ENCODE data around the gene IER5L. TPM values are rescaled to one million over a fixed set of nuclear protein-coding genes. Genes with fewer than 3 reads are reported as not detected.
A peak's percentile ranks its signal among the peaks of the same experiment; 100 is the strongest.

The IER5L gene
- total and polyA plus RNA-seq, 4 donors: 5.9 to 17.5 (median 9.0) TPM

- Histone ChIP-seq H3K4me3 (ENCODE audit: low read depth, low read length) (no peak overlapping the region), H3K4me1 (ENCODE audit: control insufficient read depth, insufficient read depth, low read length) (peaks cover 66% of the 10 kb centered on the region), H3K36me3 (ENCODE audit: control insufficient read depth, insufficient read depth, low read length) (peaks cover 77% of the 10 kb centered on the region), H3K27ac (ENCODE audit: low read depth, low read length) (peak overlapping the region; percentile 96), H3K27me3 (ENCODE audit: control insufficient read depth, insufficient read depth, low read length) (no peaks in the 10 kb centered on the region), H3K9me3 (ENCODE audit: control insufficient read depth, insufficient read depth, low read length) (no peaks in the 10 kb centered on the region)
- WGBS (ENCODE audit: insufficient coverage): 73% methylated on average over 2 of the region's 2 CpGs
- no peak for DNase-seq (ENCODE audit: low read depth in 4 of 6, low spot score in 6 of 6)
Measured at GRCh38 chr9:129145316-129145715, 32.7 kb downstream of the IER5L start.

DNA sequence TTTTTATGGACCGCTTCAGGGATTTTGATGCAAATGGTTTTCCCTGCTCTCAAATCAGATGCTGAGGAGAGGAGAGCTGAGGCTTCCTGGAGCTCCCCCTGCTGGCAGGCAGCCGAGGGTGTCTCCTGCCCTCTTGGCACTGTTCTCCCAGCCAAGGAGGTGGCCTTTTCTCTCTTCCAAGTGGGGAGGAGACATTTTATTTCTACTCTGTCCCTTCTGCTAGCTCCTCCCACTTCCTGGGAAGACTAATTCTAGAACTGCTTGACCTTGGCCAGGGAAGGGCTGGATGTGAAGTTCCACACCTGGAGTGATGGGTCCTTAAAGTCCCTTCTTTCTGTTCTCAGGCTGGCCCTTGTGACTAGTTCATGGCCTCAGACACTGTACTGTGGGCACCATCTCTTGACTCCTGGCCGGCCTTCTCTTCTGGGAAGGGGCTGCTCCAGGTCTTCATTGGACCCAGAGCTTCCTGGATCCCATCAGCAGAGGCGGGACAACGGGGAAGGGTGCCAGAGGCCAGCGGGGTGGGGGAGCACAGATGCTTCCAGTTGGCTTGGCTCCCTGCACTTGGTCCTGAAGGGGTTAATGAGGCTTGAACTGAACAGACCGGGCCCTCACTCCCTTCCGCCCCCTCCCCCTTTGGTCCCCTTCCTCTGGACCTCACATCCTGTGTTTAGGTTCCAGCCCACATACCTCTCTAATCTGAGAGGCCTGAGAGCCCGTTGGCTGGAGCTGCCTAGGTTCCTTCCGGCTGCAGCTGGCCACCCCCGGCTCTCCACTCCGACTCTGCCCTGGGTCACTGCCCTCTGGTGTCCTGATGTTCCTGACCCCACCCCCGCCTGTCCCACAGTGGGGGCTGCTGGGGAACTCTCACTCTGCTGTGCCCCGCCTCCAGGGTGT, 34.8 kb downstream of the IER5L start:
- DNase-seq (ENCODE audit: low read depth in 4 of 6, low spot score in 6 of 6): peak in 2 of 6 donors; percentile 82 to 90
- 48% methylated on average over 13 of the region's 14 CpGs for WGBS (ENCODE audit: insufficient coverage)
- Histone ChIP-seq H3K27ac (ENCODE audit: low read depth, low read length) (peak overlapping the region; percentile 100), H3K9me3 (ENCODE audit: control insufficient read depth, insufficient read depth, low read length) (no peaks in the 10 kb centered on the region), H3K4me3 (ENCODE audit: low read depth, low read length) (no peak overlapping the region), H3K27me3 (ENCODE audit: control insufficient read depth, insufficient read depth, low read length) (no peaks in the 10 kb centered on the region), H3K36me3 (ENCODE audit: control insufficient read depth, insufficient read depth, low read length) (peaks cover 65% of the 10 kb centered on the region), H3K4me1 (ENCODE audit: control insufficient read depth, insufficient read depth, low read length) (peaks cover 86% of the 10 kb centered on the region)

- peak in 1 of 6 donors; percentile 50 for DNase-seq (ENCODE audit: low read depth in 4 of 6, low spot score in 6 of 6)
- Histone ChIP-seq H3K4me1 (ENCODE audit: control insufficient read depth, insufficient read depth, low read length) (peaks cover 90% of the 10 kb centered on the region), H3K27me3 (ENCODE audit: control insufficient read depth, insufficient read depth, low read length) (no peaks in the 10 kb centered on the region), H3K9me3 (ENCODE audit: control insufficient read depth, insufficient read depth, low read length) (no peaks in the 10 kb centered on the region), H3K27ac (ENCODE audit: low read depth, low read length) (peak overlapping the region; percentile 100), H3K36me3 (ENCODE audit: control insufficient read depth, insufficient read depth, low read length) (peaks cover 65% of the 10 kb centered on the region), H3K4me3 (ENCODE audit: low read depth, low read length) (no peak overlapping the region)
- WGBS (ENCODE audit: insufficient coverage): 70% methylated on average over 14 of the region's 15 CpGs
Measured at GRCh38 chr9:129142138-129142935, 35.7 kb downstream of the IER5L start.

GRCh38 chr9:129141066-129142041, 36.7 kb downstream of the IER5L start:
- H3K27ac ChIP-seq (ENCODE audit: low read depth, low read length): peak overlapping the region; percentile 100
- H3K4me3 ChIP-seq (ENCODE audit: low read depth, low read length): peak overlapping the region; percentile 24
- H3K4me1 ChIP-seq (ENCODE audit: control insufficient read depth, insufficient read depth, low read length): peaks cover 80% of the 10 kb centered on the region
- no peaks in the 10 kb centered on the region for H3K9me3 ChIP-seq (ENCODE audit: control insufficient read depth, insufficient read depth, low read length)
- peaks cover 65% of the 10 kb centered on the region for H3K36me3 ChIP-seq (ENCODE audit: control insufficient read depth, insufficient read depth, low read length)
- DNase-seq (ENCODE audit: low read depth in 4 of 6, low spot score in 6 of 6): peak in 2 of 6 donors; percentile 40 to 80
- H3K27me3 ChIP-seq (ENCODE audit: control insufficient read depth, insufficient read depth, low read length): no peaks in the 10 kb centered on the region
- WGBS (ENCODE audit: insufficient coverage): 39% methylated on average over 10 of the region's 13 CpGs

- Histone ChIP-seq H3K4me1 (ENCODE audit: control insufficient read depth, insufficient read depth, low read length) (peaks cover 72% of the 10 kb centered on the region), H3K4me3 (ENCODE audit: low read depth, low read length) (peak overlapping the region; percentile 46), H3K36me3 (ENCODE audit: control insufficient read depth, insufficient read depth, low read length) (peaks cover 65% of the 10 kb centered on the region), H3K27ac (ENCODE audit: low read depth, low read length) (peak overlapping the region; percentile 100), H3K27me3 (ENCODE audit: control insufficient read depth, insufficient read depth, low read length) (no peaks in the 10 kb centered on the region), H3K9me3 (ENCODE audit: control insufficient read depth, insufficient read depth, low read length) (no peaks in the 10 kb centered on the region)
- WGBS (ENCODE audit: insufficient coverage): 16% methylated on average over 8 of the region's 8 CpGs
- DNase-seq (ENCODE audit: low read depth in 4 of 6, low spot score in 6 of 6): peak in 2 of 6 donors; percentile 41 to 68
Measured at GRCh38 chr9:129140397-129141065, 37.5 kb downstream of the IER5L start.

GRCh38 chr9:129139993-129140396, 38.1 kb downstream of the IER5L start:
- H3K27ac ChIP-seq (ENCODE audit: low read depth, low read length): peak overlapping the region; percentile 100
- H3K4me3 ChIP-seq (ENCODE audit: low read depth, low read length): peak overlapping the region; percentile 46
- WGBS (ENCODE audit: insufficient coverage): 7% methylated on average over 9 of the region's 11 CpGs
- H3K36me3 ChIP-seq (ENCODE audit: control insufficient read depth, insufficient read depth, low read length): peaks cover 65% of the 10 kb centered on the region
- no peaks in the 10 kb centered on the region for H3K27me3 ChIP-seq (ENCODE audit: control insufficient read depth, insufficient read depth, low read length)
- peak; percentile 83 to 98 (median 92) for DNase-seq (ENCODE audit: low read depth in 4 of 6, low spot score in 6 of 6)
- H3K9me3 ChIP-seq (ENCODE audit: control insufficient read depth, insufficient read depth, low read length): no peaks in the 10 kb centered on the region
- peaks cover 66% of the 10 kb centered on the region for H3K4me1 ChIP-seq (ENCODE audit: control insufficient read depth, insufficient read depth, low read length)

DNA sequence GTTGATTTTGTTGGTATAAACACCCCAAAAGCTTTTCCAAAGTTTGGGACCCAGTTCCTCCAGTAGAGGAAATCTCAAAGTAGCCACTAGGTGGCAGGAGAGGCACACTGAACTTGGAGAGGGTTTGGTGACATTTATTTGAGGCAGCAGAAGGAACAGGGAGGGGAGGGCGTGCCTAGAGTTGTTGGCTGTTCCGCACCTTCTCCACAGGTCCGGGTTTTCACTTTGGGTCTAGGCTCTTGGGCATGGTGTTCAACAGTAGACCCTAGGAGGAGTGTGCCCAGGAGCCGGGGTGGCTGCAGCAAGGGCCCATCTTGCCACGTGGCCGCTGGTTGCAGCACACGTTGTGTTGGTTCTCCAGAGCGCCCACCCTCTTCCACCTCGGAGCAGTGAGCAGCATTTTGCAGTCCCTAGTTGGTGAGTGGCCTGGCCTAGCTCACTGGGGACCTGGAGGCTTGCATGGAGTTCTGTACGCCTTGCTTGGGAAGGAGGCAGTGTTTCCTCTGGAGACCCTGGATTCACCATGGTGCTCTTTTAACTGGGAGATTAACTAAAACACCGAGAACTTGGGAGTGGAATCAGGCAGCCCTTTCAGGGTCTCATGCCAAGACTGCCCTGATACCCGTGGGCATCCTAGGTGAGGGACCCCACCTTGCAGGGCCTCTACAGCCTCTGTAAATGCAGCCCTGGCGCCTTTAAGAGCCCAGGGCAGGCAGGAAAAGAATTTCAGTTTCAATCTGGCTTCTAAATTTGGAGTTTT, 38.6 kb downstream of the IER5L start:
- H3K4me3 ChIP-seq (ENCODE audit: low read depth, low read length): peak overlapping the region; percentile 24
- peak overlapping the region; percentile 100 for H3K27ac ChIP-seq (ENCODE audit: low read depth, low read length)
- 12% methylated on average over 13 of the region's 13 CpGs for WGBS (ENCODE audit: insufficient coverage)
- DNase-seq (ENCODE audit: low read depth in 4 of 6, low spot score in 6 of 6): peak; percentile 82 to 96 (median 86)
- H3K27me3 ChIP-seq (ENCODE audit: control insufficient read depth, insufficient read depth, low read length): no peaks in the 10 kb centered on the region
- H3K9me3 ChIP-seq (ENCODE audit: control insufficient read depth, insufficient read depth, low read length): no peaks in the 10 kb centered on the region
- H3K36me3 ChIP-seq (ENCODE audit: control insufficient read depth, insufficient read depth, low read length): peaks cover 70% of the 10 kb centered on the region
- H3K4me1 ChIP-seq (ENCODE audit: control insufficient read depth, insufficient read depth, low read length): peaks cover 66% of the 10 kb centered on the region

- H3K27ac ChIP-seq (ENCODE audit: low read depth, low read length): peak overlapping the region; percentile 100
- peaks cover 61% of the 10 kb centered on the region for H3K4me1 ChIP-seq (ENCODE audit: control insufficient read depth, insufficient read depth, low read length)
- no peaks in the 10 kb centered on the region for H3K9me3 ChIP-seq (ENCODE audit: control insufficient read depth, insufficient read depth, low read length)
- peaks cover 66% of the 10 kb centered on the region for H3K36me3 ChIP-seq (ENCODE audit: control insufficient read depth, insufficient read depth, low read length)
- 64% methylated on average over 21 of the region's 21 CpGs for WGBS (ENCODE audit: insufficient coverage)
- H3K4me3 ChIP-seq (ENCODE audit: low read depth, low read length): no peak overlapping the region
- peak in 1 of 6 donors; percentile 46 for DNase-seq (ENCODE audit: low read depth in 4 of 6, low spot score in 6 of 6)
- H3K27me3 ChIP-seq (ENCODE audit: control insufficient read depth, insufficient read depth, low read length): no peaks in the 10 kb centered on the region
Measured at GRCh38 chr9:129138476-129139232, 39.4 kb downstream of the IER5L start.

Measured in spinal cord (tissue), 10 donors.